ENCODE data around the gene AGPS. TPM values are rescaled to one million over a fixed set of nuclear protein-coding genes. Genes with fewer than 3 reads are reported as not detected.

AGPS gene
- total RNA-seq, 1 experiment from 2014 or later = 60.9 TPM

DNA sequence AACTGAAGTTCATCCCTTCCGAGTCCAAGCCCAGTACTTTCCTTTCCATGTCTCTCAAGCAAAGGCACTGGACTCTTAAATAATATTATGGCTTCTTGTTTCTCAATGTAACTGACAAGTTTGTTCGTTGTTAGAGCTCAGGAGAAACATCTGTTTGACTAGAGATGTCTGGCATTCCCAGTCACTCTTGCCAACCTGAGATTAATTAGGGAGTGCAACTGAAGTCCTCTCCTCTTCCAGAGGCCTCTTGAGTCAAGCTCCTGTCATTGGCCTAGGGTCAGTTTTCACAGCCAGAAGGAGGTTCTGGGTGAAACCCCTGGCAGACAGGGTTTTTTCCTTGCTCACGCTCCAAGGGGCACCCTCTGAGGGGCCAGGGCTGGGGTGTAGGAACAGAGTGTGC, 196.1 kb downstream of the AGPS start:
- TF ChIP-seq, protein P1, sequence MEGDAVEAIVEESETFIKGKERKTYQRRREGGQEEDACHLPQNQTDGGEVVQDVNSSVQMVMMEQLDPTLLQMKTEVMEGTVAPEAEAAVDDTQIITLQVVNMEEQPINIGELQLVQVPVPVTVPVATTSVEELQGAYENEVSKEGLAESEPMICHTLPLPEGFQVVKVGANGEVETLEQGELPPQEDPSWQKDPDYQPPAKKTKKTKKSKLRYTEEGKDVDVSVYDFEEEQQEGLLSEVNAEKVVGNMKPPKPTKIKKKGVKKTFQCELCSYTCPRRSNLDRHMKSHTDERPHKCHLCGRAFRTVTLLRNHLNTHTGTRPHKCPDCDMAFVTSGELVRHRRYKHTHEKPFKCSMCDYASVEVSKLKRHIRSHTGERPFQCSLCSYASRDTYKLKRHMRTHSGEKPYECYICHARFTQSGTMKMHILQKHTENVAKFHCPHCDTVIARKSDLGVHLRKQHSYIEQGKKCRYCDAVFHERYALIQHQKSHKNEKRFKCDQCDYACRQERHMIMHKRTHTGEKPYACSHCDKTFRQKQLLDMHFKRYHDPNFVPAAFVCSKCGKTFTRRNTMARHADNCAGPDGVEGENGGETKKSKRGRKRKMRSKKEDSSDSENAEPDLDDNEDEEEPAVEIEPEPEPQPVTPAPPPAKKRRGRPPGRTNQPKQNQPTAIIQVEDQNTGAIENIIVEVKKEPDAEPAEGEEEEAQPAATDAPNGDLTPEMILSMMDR (conservative IDR thresholded peaks at IDR 0.05) = no peak
- no peak for DNase-seq
- no peak overlapping the region for H3K4ac ChIP-seq (ENCODE audit: low read depth, low read length)
- H2AFZ ChIP-seq (ENCODE audit: low read length) = no peak overlapping the region
- H3K27ac ChIP-seq (ENCODE audit: insufficient read length, low read depth, low read length) = no peak overlapping the region
- no peak overlapping the region for H3K18ac ChIP-seq (ENCODE audit: insufficient read length, low read depth, low read length)
- H2BK12ac ChIP-seq (ENCODE audit: insufficient read length, low read depth, low read length) = no peak overlapping the region
- H3K79me2 ChIP-seq (ENCODE audit: insufficient read depth, low read length) = no peaks in the 10 kb centered on the region
- no peak overlapping the region for H2AK5ac ChIP-seq (ENCODE audit: insufficient read length, low read length)
- no peak overlapping the region for H3K4me3 Mint-ChIP-seq
- no peak overlapping the region for H2BK15ac ChIP-seq (ENCODE audit: low read depth, low read length)
- peaks cover 0 to 3% of the 10 kb centered on the region in 2 experiments; a peak in 1 of 4 replicates for H3K4me1 Mint-ChIP-seq
- no peak overlapping the region for H3T11ph ChIP-seq (ENCODE audit: low read length)
- H4K20me1 ChIP-seq (ENCODE audit: control insufficient read depth, insufficient read depth, insufficient read length) = no peaks in the 10 kb centered on the region
- H3K79me1 ChIP-seq (ENCODE audit: insufficient read depth, low read depth, low read length, poor library complexity, severe bottlenecking) = no peaks in the 10 kb centered on the region
- no CpG with 5 or more reads among the region's 3 CpGs for WGBS (ENCODE audit: extremely low coverage, insufficient read length, low lambda C conversion rate)
- no peak overlapping the region for H4K5ac ChIP-seq (ENCODE audit: insufficient read length, low read depth, low read length)
- no peak overlapping the region for H2BK5ac ChIP-seq (ENCODE audit: insufficient read length, low read length)
- no peak overlapping the region for H3K4me2 ChIP-seq (ENCODE audit: insufficient read depth, insufficient read length, low read length)
- no peak overlapping the region for H4K8ac ChIP-seq (replicated peaks; ENCODE audit: insufficient read length, low read depth, low read length)
- H3K27me3 ChIP-seq (ENCODE audit: insufficient read depth, low read length) = no peaks in the 10 kb centered on the region
- H3K9me3 Mint-ChIP-seq = no peaks in the 10 kb centered on the region
- no peak overlapping the region for H3K14ac ChIP-seq (ENCODE audit: insufficient read depth, low read length)
- no peak overlapping the region for H3K56ac ChIP-seq (ENCODE audit: insufficient read length, low read depth, low read length)
- no peaks in the 10 kb centered on the region for H3K9me3 ChIP-seq (ENCODE audit: control insufficient read depth, low read depth, low read length)
- H3K4me1 ChIP-seq (ENCODE audit: insufficient read depth, low read length) = no peaks in the 10 kb centered on the region
- H3K23ac ChIP-seq (ENCODE audit: insufficient read length, low read depth, low read length) = no peak overlapping the region
- H3K27me3 Mint-ChIP-seq (ENCODE audit: low read depth) = peaks cover 2% of the 10 kb centered on the region
- no peaks in the 10 kb centered on the region for H3K36me3 Mint-ChIP-seq (ENCODE audit: insufficient read depth in 1 of 3, low read depth in 3 of 3)
- no peak overlapping the region for H3K9ac ChIP-seq (ENCODE audit: extremely low read depth, insufficient read length, low read length)
- H4K91ac ChIP-seq (ENCODE audit: insufficient read length, low read depth, low read length) = no peak overlapping the region
- no peak overlapping the region for H2BK120ac ChIP-seq (ENCODE audit: low read depth, low read length, poor library complexity, severe bottlenecking)
- no peaks in the 10 kb centered on the region for H3K23me2 ChIP-seq (ENCODE audit: insufficient read length, low read depth, low read length, poor library complexity, severe bottlenecking)
- H3K27ac Mint-ChIP-seq = no peak overlapping the region
- no peak overlapping the region for H2BK20ac ChIP-seq (ENCODE audit: low read depth, low read length, poor library complexity, severe bottlenecking)
